Lower leg skin (tissue), 3 donors: ENCODE measurements around the gene MZB1.

Source experiments
- CTCF ChIP-seq, 3 donors: fragments of 450-650 bp; IDR thresholded peaks; one replicate each; pipeline ENCODE4 v1.5.1; 2016; ENCODE audit warnings: antibody characterized with exemption in 3 of 3, mild to moderate bottlenecking in 3 of 3, moderate library complexity in 2 of 3
- POLR2A ChIP-seq, 2 donors: fragments of 450-650 bp; IDR thresholded peaks; one replicate each; pipeline ENCODE4 v1.6.1; 2016 to 2017; ENCODE audit warnings: antibody characterized with exemption in 2 of 2, mild to moderate bottlenecking in 1 of 2, moderate library complexity in 1 of 2

GRCh38 chr5:139430015-139430414, 40.3 kb upstream of the MZB1 start:
- no peak for TF ChIP-seq CTCF (IDR thresholded peaks at IDR 0.05)
- TF ChIP-seq POLR2A (IDR thresholded peaks at IDR 0.05), result no peak
